HCT116 (cell line): ENCODE data around the gene GRID2. TPM values are rescaled to one million over a fixed set of nuclear protein-coding genes. Genes with fewer than 3 reads are reported as not detected.

Experiments used
- ATAC-seq: fragments of 200-7000 bp; cut with Tn5 transposase; 2 replicates; pipeline ENCODE4 v1.9.1; 2020; ENCODE audit warnings: mild to moderate bottlenecking, moderate library complexity
- BruUV-seq: library from RNA; stranded (reverse); fragments of 400-500 nt; replicated peaks from 2 replicates; lab custom pipeline; 2021; lab: Mats Ljungman, UMichigan
- CTCF ChIA-PET: fragments of 300-600 bp; sonication (Branson Sonifier 250); formaldehyde crosslinking; loops from one replicate; lab custom pipeline; 2021; ENCODE audit warnings: antibody characterized with exemption; lab: Charles Lee
- POLR2A ChIA-PET: fragments of 300-600, 350-600 bp; sonication (Branson Sonifier 250); formaldehyde crosslinking; loops from one replicate; lab custom pipeline; 2021; ENCODE audit warnings: antibody characterized with exemption; lab: Charles Lee
- RAD21 ChIA-PET, 2 experiments: fragments of 300-600 bp; sonication (Branson Sonifier 250); formaldehyde crosslinking; loops; one replicate each; lab custom pipeline; 2023; ENCODE audit warnings: low total read pairs in 2 of 2; ENCODE audit not compliant: uncharacterized antibody in 2 of 2, unreplicated experiment in 2 of 2, low non-redundant PET in 1 of 2; lab: Charles Lee
- DNase-seq: peaks from one replicate; pipeline ENCODE4 v3.0.0-alpha.2; 2010; ENCODE audit warnings: low read depth, low spot score
- H2AFZ ChIP-seq: fragments of 200-600 bp; shearing (Covaris generic), sonication (generic); 2 replicates; pipeline ENCODE4 v1.6.1; 2017; ENCODE audit warnings: low read depth, mixed run types, mixed read lengths, antibody characterized with exemption, low read length; ENCODE audit not compliant: poor library complexity, severe bottlenecking
- H3K27ac ChIP-seq: 2 replicates; pipeline ENCODE4 v1.5.1; 2012; ENCODE audit warnings: low read depth, low read length
- H3K27me3 ChIP-seq: fragments of 200-600 bp; sonication (generic); 2 replicates; pipeline ENCODE4 v1.6.1; 2016; ENCODE audit warnings: mixed run types, low read length, mixed read lengths; ENCODE audit not compliant: insufficient read depth
- H3K36me3 ChIP-seq, 2 experiments: fragments of 200-500 bp in 1 of 2; fragments of 200-600 bp in 1 of 2; sonication (Bioruptor generic) in 1 of 2; sonication (generic) in 1 of 2; 2 replicates each; pipeline versions ENCODE4 v1.5.1 to v1.6.1; 2014 to 2016; ENCODE audit warnings: low read length in 2 of 2, inconsistent platforms in 1 of 2, mixed read lengths in 1 of 2, mixed run types in 1 of 2; ENCODE audit not compliant: insufficient read depth in 2 of 2, control insufficient read depth in 1 of 2
- H3K4me1 ChIP-seq, 2 experiments: fragments of 200-600 bp in 1 of 2; sonication (generic) in 1 of 2; 2 replicates each; pipeline versions ENCODE4 v1.5.1 to v1.6.1; 2012 to 2017; ENCODE audit warnings: low read length in 2 of 2, inconsistent platforms in 1 of 2, mild to moderate bottlenecking in 1 of 2, mixed read lengths in 1 of 2, mixed run types in 1 of 2, moderate library complexity in 1 of 2; ENCODE audit not compliant: insufficient read depth in 2 of 2, control insufficient read depth in 1 of 2
- H3K4me2 ChIP-seq: fragments of 200-600 bp; sonication (generic); 2 replicates; pipeline ENCODE4 v1.6.1; 2017; ENCODE audit warnings: mixed run types, low read length, mixed read lengths
- H3K4me3 ChIP-seq, 2 experiments: fragments of 200-600 bp in 1 of 2; sonication (generic) in 1 of 2; replicated peaks in 1 of 2; 2 replicates each; pipeline ENCODE4 v1.5.1; 2011 to 2016; ENCODE audit warnings: low read length in 2 of 2, control low read depth in 1 of 2, low read depth in 1 of 2, mild to moderate bottlenecking in 1 of 2, mixed read lengths in 1 of 2, mixed run types in 1 of 2
- H3K79me2 ChIP-seq: fragments of 200-600 bp; sonication (generic); 2 replicates; pipeline ENCODE4 v1.6.1; 2017; ENCODE audit warnings: mild to moderate bottlenecking, mixed run types, low read length, moderate library complexity, mixed read lengths; ENCODE audit not compliant: insufficient read depth
- H3K9ac ChIP-seq: fragments of 200-600 bp; sonication (generic); 2 replicates; pipeline ENCODE4 v1.6.1; 2016; ENCODE audit warnings: low read length, mixed read lengths
- H3K9me2 ChIP-seq: fragments of 200-600 bp; sonication (generic), shearing (Covaris generic); 2 replicates; pipeline ENCODE4 v1.6.1; 2017; ENCODE audit warnings: mixed run types, mild to moderate bottlenecking, moderate library complexity; ENCODE audit not compliant: insufficient read depth
- H3K9me3 ChIP-seq, 2 experiments: fragments of 200-500 bp in 1 of 2; fragments of 200-600 bp in 1 of 2; sonication (Bioruptor generic) in 1 of 2; sonication (generic) in 1 of 2; 2 replicates each; pipeline ENCODE4 v1.6.1; 2014 to 2017; ENCODE audit warnings: low read length in 2 of 2, mixed read lengths in 2 of 2, inconsistent platforms in 1 of 2, low read depth in 1 of 2, mild to moderate bottlenecking in 1 of 2, mixed run types in 1 of 2, moderate library complexity in 1 of 2; ENCODE audit not compliant: control insufficient read depth in 1 of 2, insufficient read depth in 1 of 2
- H4K20me1 ChIP-seq: fragments of 200-600 bp; sonication (generic), shearing (Covaris generic); 2 replicates; pipeline ENCODE4 v1.6.1; 2017; ENCODE audit warnings: mixed run types, mild to moderate bottlenecking, moderate library complexity; ENCODE audit not compliant: insufficient read depth
- CEBPB ChIP-seq: IDR thresholded peaks from 2 replicates; pipeline ENCODE4 v1.6.1; 2012; ENCODE audit warnings: low read depth
- EZH2 ChIP-seq: fragments of 200-600 bp; sonication (generic); IDR thresholded peaks from 2 replicates; pipeline ENCODE4 v1.6.1; 2017; ENCODE audit warnings: antibody characterized with exemption, mixed run types
- EZH2phosphoT487 ChIP-seq: fragments of 200-600 bp; IDR thresholded peaks from 2 replicates; pipeline ENCODE4 v1.6.1; 2018; ENCODE audit warnings: antibody characterized with exemption, borderline replicate concordance
- FOSL1 ChIP-seq: IDR thresholded peaks from 2 replicates; pipeline ENCODE4 v1.6.1; 2012; ENCODE audit warnings: low read depth
- JUND ChIP-seq: IDR thresholded peaks from 2 replicates; pipeline ENCODE4 v1.6.1; 2012
- POLR2AphosphoS5 ChIP-seq: IDR thresholded peaks from 2 replicates; pipeline ENCODE4 v1.6.1; 2011; ENCODE audit warnings: mild to moderate bottlenecking, low read depth, low read length, moderate library complexity
- RAD21 ChIP-seq: IDR thresholded peaks from 2 replicates; pipeline ENCODE4 v1.6.1; 2012; ENCODE audit warnings: low read depth, mild to moderate bottlenecking
- SP1 ChIP-seq: IDR thresholded peaks from 2 replicates; pipeline ENCODE4 v1.6.1; 2012; ENCODE audit warnings: low read depth
- TCF7L2 ChIP-seq: IDR thresholded peaks from 2 replicates; pipeline ENCODE4 v1.7.0; 2011; ENCODE audit warnings: borderline replicate concordance, inconsistent platforms; ENCODE audit not compliant: insufficient read depth, insufficient read length; ENCODE audit errors: extremely low read depth
- YY1 ChIP-seq: IDR thresholded peaks from 2 replicates; pipeline ENCODE4 v1.6.1; 2011; ENCODE audit warnings: low read length, low read depth, moderate library complexity, mild to moderate bottlenecking; ENCODE audit not compliant: insufficient replicate concordance; ENCODE audit errors: extremely low read depth
- ZFX ChIP-seq: fragments of 450-650 bp; IDR thresholded peaks from 2 replicates; pipeline ENCODE4 v1.6.1; 2017
- ZNF274 ChIP-seq: fragments of 200-500 bp; sonication (Bioruptor generic); IDR thresholded peaks from 2 replicates; pipeline ENCODE4 v1.6.1; 2014; ENCODE audit warnings: mild to moderate bottlenecking, low read depth, low read length, inconsistent platforms
- intact Hi-C: fragments of 100-400 bp; cut with micrococcal nuclease; formaldehyde crosslinking; loops from 2 replicates; pipeline ENCODE4 v1.10.0; 2022
- total RNA-seq: library from RNA; stranded (reverse); gene quantifications from one replicate; pipeline ENCODE4 v1.2.1, GENCODE V29; 2021; ENCODE audit not compliant: unreplicated experiment
- TF ChIP-seq, protein P1 (sequence below): IDR thresholded peaks from 2 replicates; pipeline ENCODE4 v1.6.1; 2012
- TF ChIP-seq, protein P2 (sequence below), 3 experiments: fragments of 200-600 bp in 1 of 3; sonication (generic) in 1 of 3; IDR thresholded peaks in 2 of 3; conservative IDR thresholded peaks in 1 of 3; 2 replicates each; pipeline ENCODE4 v1.5.1; 2012 to 2017; ENCODE audit warnings: low read depth in 2 of 3, low read length in 2 of 3, antibody characterized with exemption in 1 of 3, borderline replicate concordance in 1 of 3, control low read depth in 1 of 3, mild to moderate bottlenecking in 1 of 3, mixed read lengths in 1 of 3, mixed run types in 1 of 3, moderate library complexity in 1 of 3; ENCODE audit not compliant: insufficient read depth in 1 of 3

GRID2 gene
- total RNA-seq, 1 experiment from 2014 or later: not detected

DNA sequence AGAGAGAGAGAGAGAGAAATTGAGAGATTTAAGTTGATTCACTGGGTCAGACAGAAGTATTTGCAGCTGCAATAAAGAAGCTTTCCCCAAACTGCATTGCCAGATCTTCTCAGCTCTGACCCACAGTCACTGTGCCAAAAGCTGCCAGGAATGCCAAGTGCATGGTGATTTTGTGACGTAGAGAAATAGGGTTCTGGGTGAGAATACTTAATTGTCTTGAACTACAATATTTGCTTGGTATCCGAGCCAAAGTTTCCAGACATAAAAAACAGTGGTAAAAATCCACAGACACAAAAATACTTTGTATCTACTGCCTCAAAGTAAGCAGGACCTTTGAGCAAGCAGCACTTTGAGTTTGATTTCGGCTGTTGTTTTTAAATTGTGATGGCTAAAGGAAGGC lies 331.1 kb downstream of the GRID2 start:
- DNase-seq: no peak
- no peak for ATAC-seq
- Histone ChIP-seq H2AFZ (no peak overlapping the region), H3K79me2 (no peaks in the 10 kb centered on the region), H3K4me2 (no peak overlapping the region), H3K36me3 (no peaks in the 10 kb centered on the region), H3K9ac (no peak overlapping the region), H4K20me1 (no peaks in the 10 kb centered on the region), H3K9me2 (no peaks in the 10 kb centered on the region), H3K4me3 (no peak overlapping the region), H3K27ac (no peak overlapping the region), H3K9me3 (no peaks in the 10 kb centered on the region), H3K27me3 (no peaks in the 10 kb centered on the region), H3K4me1 (no peaks in the 10 kb centered on the region)
- intact Hi-C loops: no loop called here
- POLR2A ChIA-PET: no interaction called here
- RAD21 ChIA-PET: no interaction called here
- CTCF ChIA-PET: no interaction called here
- no peak for TF ChIP-seq POLR2AphosphoS5
- TF ChIP-seq JUND: no peak
- no peak for TF ChIP-seq ZFX
- no peak for TF ChIP-seq SP1
- TF ChIP-seq, protein P1, sequence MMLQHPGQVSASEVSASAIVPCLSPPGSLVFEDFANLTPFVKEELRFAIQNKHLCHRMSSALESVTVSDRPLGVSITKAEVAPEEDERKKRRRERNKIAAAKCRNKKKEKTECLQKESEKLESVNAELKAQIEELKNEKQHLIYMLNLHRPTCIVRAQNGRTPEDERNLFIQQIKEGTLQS: no peak
- TF ChIP-seq EZH2phosphoT487: no peak
- no peak for TF ChIP-seq YY1
- TF ChIP-seq ZNF274: no peak
- no peak for TF ChIP-seq EZH2
- no peak for TF ChIP-seq TCF7L2
- TF ChIP-seq, protein P2, sequence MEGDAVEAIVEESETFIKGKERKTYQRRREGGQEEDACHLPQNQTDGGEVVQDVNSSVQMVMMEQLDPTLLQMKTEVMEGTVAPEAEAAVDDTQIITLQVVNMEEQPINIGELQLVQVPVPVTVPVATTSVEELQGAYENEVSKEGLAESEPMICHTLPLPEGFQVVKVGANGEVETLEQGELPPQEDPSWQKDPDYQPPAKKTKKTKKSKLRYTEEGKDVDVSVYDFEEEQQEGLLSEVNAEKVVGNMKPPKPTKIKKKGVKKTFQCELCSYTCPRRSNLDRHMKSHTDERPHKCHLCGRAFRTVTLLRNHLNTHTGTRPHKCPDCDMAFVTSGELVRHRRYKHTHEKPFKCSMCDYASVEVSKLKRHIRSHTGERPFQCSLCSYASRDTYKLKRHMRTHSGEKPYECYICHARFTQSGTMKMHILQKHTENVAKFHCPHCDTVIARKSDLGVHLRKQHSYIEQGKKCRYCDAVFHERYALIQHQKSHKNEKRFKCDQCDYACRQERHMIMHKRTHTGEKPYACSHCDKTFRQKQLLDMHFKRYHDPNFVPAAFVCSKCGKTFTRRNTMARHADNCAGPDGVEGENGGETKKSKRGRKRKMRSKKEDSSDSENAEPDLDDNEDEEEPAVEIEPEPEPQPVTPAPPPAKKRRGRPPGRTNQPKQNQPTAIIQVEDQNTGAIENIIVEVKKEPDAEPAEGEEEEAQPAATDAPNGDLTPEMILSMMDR (IDR thresholded peaks at IDR 0.05 in 2 of 3, conservative IDR thresholded peaks at IDR 0.05 in 1 of 3; ENCODE audit: borderline replicate concordance in 1 of 3, insufficient read depth in 1 of 3, low read depth in 2 of 3, low read length in 2 of 3): no peak
- no peak for TF ChIP-seq CEBPB
- no peak for TF ChIP-seq RAD21
- TF ChIP-seq FOSL1: no peak
- no TSS peak for BruUV-seq
